CD14-positive monocyte (primary cell): ENCODE measurements around the gene PRR16. TPM values are rescaled to one million over a fixed set of nuclear protein-coding genes. Genes with fewer than 3 reads are reported as not detected.
A peak's percentile ranks its signal among the peaks of the same experiment; 100 is the strongest.

Experiments used
- DNase-seq, 3 donors: peaks; one replicate each; pipeline ENCODE4 v3.0.0-alpha.2; 2011 to 2022
- H2AFZ ChIP-seq: 2 replicates; pipeline ENCODE4 v1.6.0; 2012; ENCODE audit warnings: mild to moderate bottlenecking, low read depth, low read length, inconsistent platforms; ENCODE audit not compliant: insufficient read depth, poor library complexity, severe bottlenecking
- H3K27ac ChIP-seq, 2 donors: 1 replicate in 1 of 2; 2 replicates in 1 of 2; pipeline ENCODE4 v1.5.1; 2012 to 2013; ENCODE audit warnings: low read length in 2 of 2, control low read depth in 1 of 2, inconsistent platforms in 1 of 2, low read depth in 1 of 2, mild to moderate bottlenecking in 1 of 2
- H3K27me3 ChIP-seq, 2 donors: one replicate each; pipeline versions ENCODE4 v1.6.0 to v1.6.1; 2011 to 2013; ENCODE audit warnings: low read length in 2 of 2; ENCODE audit not compliant: control insufficient read depth in 2 of 2, insufficient read depth in 2 of 2
- H3K36me3 ChIP-seq, 2 donors: replicated peaks in 1 of 2; 1 replicate in 1 of 2; 2 replicates in 1 of 2; pipeline versions ENCODE4 v1.5.1 to v1.6.1; 2012 to 2013; ENCODE audit warnings: low read length in 2 of 2, control low read depth in 1 of 2, inconsistent platforms in 1 of 2, mild to moderate bottlenecking in 1 of 2; ENCODE audit not compliant: insufficient read depth in 2 of 2, control insufficient read depth in 1 of 2
- H3K4me1 ChIP-seq, 2 donors: 1 replicate in 1 of 2; 2 replicates in 1 of 2; pipeline versions ENCODE4 v1.5.1 to v1.6.1; 2012 to 2013; ENCODE audit warnings: low read length in 2 of 2, control low read depth in 1 of 2, inconsistent platforms in 1 of 2, mild to moderate bottlenecking in 1 of 2, moderate library complexity in 1 of 2; ENCODE audit not compliant: insufficient read depth in 2 of 2, control insufficient read depth in 1 of 2
- H3K4me2 ChIP-seq: replicated peaks from 2 replicates; pipeline ENCODE3; 2012; ENCODE audit warnings: low read length, moderate library complexity, mild to moderate bottlenecking; ENCODE audit not compliant: poor library complexity, severe bottlenecking; ENCODE audit errors: extremely low read depth
- H3K4me3 ChIP-seq, 3 experiments: fragments of 200-600 bp in 1 of 3; sonication (generic) in 1 of 3; replicated peaks in 1 of 3; 1 replicate in 2 of 3; 2 replicates in 1 of 3; pipeline ENCODE4 v1.5.1; 2011 to 2013; ENCODE audit warnings: low read length in 3 of 3, mild to moderate bottlenecking in 3 of 3, control low read depth in 2 of 3, low read depth in 2 of 3, inconsistent platforms in 1 of 3, moderate library complexity in 1 of 3
- H3K79me2 ChIP-seq: 2 replicates; pipeline ENCODE4 v1.6.0; 2012; ENCODE audit warnings: mild to moderate bottlenecking, control low read depth, inconsistent platforms, low read length, moderate library complexity; ENCODE audit not compliant: insufficient read depth
- H3K9ac ChIP-seq: 2 replicates; pipeline ENCODE4 v1.6.0; 2017; ENCODE audit warnings: low read length, mild to moderate bottlenecking; ENCODE audit not compliant: insufficient read depth, poor library complexity, severe bottlenecking
- H3K9me3 ChIP-seq, 2 donors: replicated peaks in 1 of 2; 1 replicate in 1 of 2; 2 replicates in 1 of 2; pipeline versions ENCODE4 v1.5.1 to v1.6.1; 2012 to 2013; ENCODE audit warnings: low read length in 2 of 2, control low read depth in 1 of 2; ENCODE audit not compliant: control insufficient read depth in 1 of 2, insufficient read depth in 1 of 2
- H4K20me1 ChIP-seq: 2 replicates; pipeline ENCODE4 v1.6.0; 2012; ENCODE audit warnings: mild to moderate bottlenecking, low read length, control low read depth, moderate library complexity; ENCODE audit not compliant: insufficient read depth
- H3K27ac Mint-ChIP-seq, 7 donors: one replicate each; pipeline ENCODE4 v1.8.0; 2020; ENCODE audit warnings: mild to moderate bottlenecking in 7 of 7, mixed read lengths in 7 of 7, moderate library complexity in 6 of 7, inconsistent platforms in 2 of 7
- H3K27me3 Mint-ChIP-seq, 3 donors: one replicate each; pipeline ENCODE4 v1.8.0; 2021 to 2022; ENCODE audit warnings: low read depth in 3 of 3, mild to moderate bottlenecking in 3 of 3, mixed read lengths in 3 of 3, moderate library complexity in 3 of 3, inconsistent platforms in 1 of 3
- H3K36me3 Mint-ChIP-seq, 2 donors: one replicate each; pipeline ENCODE4 v1.8.0; 2020; ENCODE audit warnings: mixed read lengths in 2 of 2, inconsistent platforms in 1 of 2, mild to moderate bottlenecking in 1 of 2
- H3K4me1 Mint-ChIP-seq: one replicate; pipeline ENCODE4 v1.8.0; 2020; ENCODE audit warnings: mild to moderate bottlenecking, mixed read lengths
- H3K4me3 Mint-ChIP-seq, 2 donors: one replicate each; pipeline ENCODE4 v1.8.0; 2020; ENCODE audit warnings: mild to moderate bottlenecking in 2 of 2, mixed read lengths in 2 of 2, moderate library complexity in 1 of 2
- H3K9me3 Mint-ChIP-seq, 7 donors: one replicate each; pipeline ENCODE4 v1.8.0; 2020 to 2022; ENCODE audit warnings: mixed read lengths in 7 of 7, mild to moderate bottlenecking in 6 of 7, moderate library complexity in 6 of 7, inconsistent platforms in 2 of 7
- WGBS: methylation state at CpG from one replicate; pipeline ENCODE4 v1.1.5; 2013; ENCODE audit warnings: missing lambda C conversion rate; ENCODE audit not compliant: insufficient coverage; 5-methylcytosine and 5-hydroxymethylcytosine counted together
- intact Hi-C, 2 donors: fragments of 100-400 bp; cut with micrococcal nuclease; formaldehyde crosslinking; loops; one replicate each; pipeline versions ENCODE4 v1.15.0 to v1.15.1; 2023
- polyA plus RNA-seq, 3 donors: library from polyadenylated mRNA; depleted of rRNA in 1 of 3; unstranded in 2 of 3; stranded (reverse) in 1 of 3; fragments of 300-500 nt in 2 of 3; fragments of >200 nt in 1 of 3; fragmentation: Illumina TruSeq in 2 of 3; gene quantifications; 1 replicate in 2 of 3; 2 replicates in 1 of 3; pipeline ENCODE4 v1.2.3, GENCODE V29; 2012 to 2021
- TF ChIP-seq, protein P1 (sequence below): fragments of 200-600 bp; IDR thresholded peaks from one replicate; pipeline ENCODE4 v1.8.0; 2022; ENCODE audit warnings: antibody characterized with exemption, mild to moderate bottlenecking

Gene PRR16
- polyA plus RNA-seq, 3 donors = 0.14 to 0.74 (median 0.56) TPM

DNA sequence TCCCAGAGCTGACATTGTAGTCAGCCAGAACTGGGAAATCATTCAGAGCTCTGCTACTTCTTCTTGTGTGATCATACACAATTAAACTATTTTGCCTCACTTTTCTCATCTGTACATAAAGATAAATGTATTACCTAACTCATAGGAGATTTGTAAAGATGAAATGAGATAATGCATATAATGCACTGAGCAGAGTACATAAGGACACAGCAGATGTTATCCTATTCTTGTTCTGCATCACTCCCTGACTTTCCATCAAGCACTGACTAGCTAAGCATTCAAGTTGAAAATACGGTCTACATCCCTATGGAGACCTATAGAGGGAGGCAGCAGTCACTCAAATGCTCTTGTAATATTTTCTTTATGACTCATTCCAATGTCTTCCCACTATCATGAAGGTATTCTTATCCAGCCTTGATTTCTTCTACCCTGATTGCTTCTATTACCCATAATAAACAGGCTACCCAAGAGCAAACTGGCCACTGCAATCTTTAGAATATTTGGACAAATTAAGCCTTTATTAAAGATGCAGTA, 16.3 kb upstream of the PRR16 start:
- no peak overlapping the region for H3K4me3 ChIP-seq
- intact Hi-C loops = no loop called here
- no peak overlapping the region for H3K27ac ChIP-seq
- no peak for DNase-seq
- no peaks in the 10 kb centered on the region for H3K27me3 ChIP-seq
- H2AFZ ChIP-seq = no peak overlapping the region
- TF ChIP-seq, protein P1, sequence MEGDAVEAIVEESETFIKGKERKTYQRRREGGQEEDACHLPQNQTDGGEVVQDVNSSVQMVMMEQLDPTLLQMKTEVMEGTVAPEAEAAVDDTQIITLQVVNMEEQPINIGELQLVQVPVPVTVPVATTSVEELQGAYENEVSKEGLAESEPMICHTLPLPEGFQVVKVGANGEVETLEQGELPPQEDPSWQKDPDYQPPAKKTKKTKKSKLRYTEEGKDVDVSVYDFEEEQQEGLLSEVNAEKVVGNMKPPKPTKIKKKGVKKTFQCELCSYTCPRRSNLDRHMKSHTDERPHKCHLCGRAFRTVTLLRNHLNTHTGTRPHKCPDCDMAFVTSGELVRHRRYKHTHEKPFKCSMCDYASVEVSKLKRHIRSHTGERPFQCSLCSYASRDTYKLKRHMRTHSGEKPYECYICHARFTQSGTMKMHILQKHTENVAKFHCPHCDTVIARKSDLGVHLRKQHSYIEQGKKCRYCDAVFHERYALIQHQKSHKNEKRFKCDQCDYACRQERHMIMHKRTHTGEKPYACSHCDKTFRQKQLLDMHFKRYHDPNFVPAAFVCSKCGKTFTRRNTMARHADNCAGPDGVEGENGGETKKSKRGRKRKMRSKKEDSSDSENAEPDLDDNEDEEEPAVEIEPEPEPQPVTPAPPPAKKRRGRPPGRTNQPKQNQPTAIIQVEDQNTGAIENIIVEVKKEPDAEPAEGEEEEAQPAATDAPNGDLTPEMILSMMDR = no peak
- WGBS = 100% methylated on average over 1 of the region's 1 CpG
- no peaks in the 10 kb centered on the region for H4K20me1 ChIP-seq
- no peaks in the 10 kb centered on the region for H3K4me1 ChIP-seq
- H3K36me3 Mint-ChIP-seq = no peaks in the 10 kb centered on the region
- peaks cover 0 to 9% of the 10 kb centered on the region in 2 donors for H3K9me3 ChIP-seq
- no peak overlapping the region for H3K4me2 ChIP-seq
- H3K36me3 ChIP-seq = no peaks in the 10 kb centered on the region
- H3K27me3 Mint-ChIP-seq = no peaks in the 10 kb centered on the region
- peaks cover 3% of the 10 kb centered on the region for H3K4me1 Mint-ChIP-seq
- H3K79me2 ChIP-seq = no peaks in the 10 kb centered on the region
- no peak overlapping the region for H3K9ac ChIP-seq
- no peak overlapping the region for H3K4me3 Mint-ChIP-seq
- peak overlapping the region in 1 of 7 donors; percentile 50 for H3K27ac Mint-ChIP-seq
- peaks cover 0 to 3% (median 0%) of the 10 kb centered on the region in 7 donors for H3K9me3 Mint-ChIP-seq

DNA sequence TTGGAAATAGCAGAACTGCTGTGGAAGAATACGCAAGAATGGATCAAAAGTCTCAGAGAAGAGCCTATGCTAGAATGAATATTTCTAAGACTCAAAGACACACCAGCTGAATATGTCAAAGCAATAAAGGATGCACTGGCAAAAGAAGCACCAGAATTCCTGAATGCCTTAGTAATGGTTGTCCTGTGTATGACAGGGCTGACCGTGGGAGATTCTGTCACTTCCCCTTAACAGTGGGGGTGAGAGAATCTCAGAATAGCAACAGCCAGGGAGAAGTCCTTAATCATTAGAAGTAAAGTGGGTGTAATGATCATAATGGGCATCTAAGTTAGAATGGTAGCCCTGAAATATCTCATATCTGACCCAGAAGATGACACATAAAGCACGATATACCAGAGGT, 14.6 kb upstream of the PRR16 start:
- Histone ChIP-seq H3K9ac (no peak overlapping the region), H3K27ac (no peak overlapping the region), H3K9me3 (peaks cover 0 to 9% of the 10 kb centered on the region in 2 donors), H3K27me3 (no peaks in the 10 kb centered on the region), H3K79me2 (no peaks in the 10 kb centered on the region), H3K4me1 (no peaks in the 10 kb centered on the region), H3K4me2 (no peak overlapping the region), H3K4me3 (no peak overlapping the region), H3K36me3 (no peaks in the 10 kb centered on the region), H2AFZ (no peak overlapping the region), H4K20me1 (no peaks in the 10 kb centered on the region)
- no peak for DNase-seq
- Mint-ChIP-seq H3K4me1 (peaks cover 3% of the 10 kb centered on the region), H3K4me3 (no peak overlapping the region), H3K27me3 (peaks cover 0 to 2% (median 0%) of the 10 kb centered on the region in 3 donors), H3K36me3 (no peaks in the 10 kb centered on the region), H3K27ac (no peak overlapping the region), H3K9me3 (peaks cover 0 to 3% (median 0%) of the 10 kb centered on the region in 7 donors)
- 60% methylated on average over 2 of the region's 3 CpGs for WGBS
- TF ChIP-seq, protein P1 = no peak
- intact Hi-C loops = no loop called here
